ENCODE measurements around the gene LDHD.

LDHD gene

GRCh38 chr16:75127713-75128415 is 11.3 kb upstream of the LDHD start:
- TF ChIP-seq CTCF (IDR thresholded peaks at IDR 0.05; ENCODE audit: control insufficient read depth, extremely low read depth, insufficient read depth): no peak
- no peak overlapping the region for H3K4me3 ChIP-seq (ENCODE audit: low read depth, low read length)
- DNase-seq (ENCODE audit: low read depth): no peak

DNA sequence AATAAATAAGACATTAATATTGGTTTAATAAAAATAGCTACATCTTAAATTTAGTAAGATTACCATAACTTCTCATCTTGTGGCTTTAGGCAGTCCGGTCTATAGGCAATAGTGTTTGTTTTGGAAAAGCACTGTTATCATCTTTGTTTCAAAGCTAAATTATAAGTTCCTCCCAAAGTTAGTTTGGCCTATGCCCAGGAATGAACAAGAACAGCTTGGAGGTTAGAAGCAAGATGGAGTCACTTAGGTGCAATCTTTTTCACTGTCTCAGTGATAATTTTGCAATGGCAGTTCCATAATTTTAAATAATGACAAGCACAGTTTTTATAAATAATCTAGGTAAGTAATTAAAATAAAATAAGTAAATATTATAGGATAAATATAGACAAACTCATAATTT is 6.0 kb upstream of the LDHD start:
- no peak overlapping the region for H3K4me3 ChIP-seq (ENCODE audit: low read depth, low read length)
- DNase-seq (ENCODE audit: low read depth): no peak
- no peak for TF ChIP-seq CTCF (IDR thresholded peaks at IDR 0.05; ENCODE audit: control insufficient read depth, extremely low read depth, insufficient read depth)

DNA sequence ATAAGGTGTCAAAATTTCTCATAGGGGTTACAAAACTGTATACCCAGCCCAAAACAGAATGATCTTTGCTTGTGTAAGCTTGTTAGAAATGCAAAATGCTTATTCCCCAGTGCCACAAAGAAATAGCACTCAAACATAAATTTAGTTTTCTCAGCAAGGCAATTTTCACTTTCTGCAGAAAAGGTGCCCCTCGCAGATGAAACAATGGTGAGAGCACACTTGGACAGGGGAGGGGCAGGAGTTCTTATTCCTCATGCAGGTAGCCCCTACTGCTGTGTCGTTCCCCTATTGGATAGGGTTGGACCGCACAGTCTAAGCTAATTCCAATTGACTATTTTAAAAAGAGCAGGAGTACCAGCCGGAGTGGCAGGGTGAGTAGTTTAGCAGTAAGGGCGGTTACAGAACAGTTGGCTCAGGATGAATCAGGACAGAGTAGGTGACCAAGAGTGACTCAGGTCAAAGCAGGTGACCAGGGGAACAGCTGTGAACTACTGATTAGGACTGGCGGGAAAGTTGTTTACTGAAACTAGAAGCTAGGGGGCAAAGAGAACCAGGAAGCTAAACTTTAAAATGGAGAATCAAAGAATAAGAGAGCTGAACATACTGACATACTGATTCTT is 5.5 kb upstream of the LDHD start:
- no peak for TF ChIP-seq CTCF (IDR thresholded peaks at IDR 0.05; ENCODE audit: control insufficient read depth, extremely low read depth, insufficient read depth)
- no peak overlapping the region for H3K4me3 ChIP-seq (ENCODE audit: low read depth, low read length)
- no peak for DNase-seq (ENCODE audit: low read depth)

GRCh38 chr16:75120253-75120652 is 3.7 kb upstream of the LDHD start:
- DNase-seq (ENCODE audit: low read depth): no peak
- no peak for TF ChIP-seq CTCF (IDR thresholded peaks at IDR 0.05; ENCODE audit: control insufficient read depth, extremely low read depth, insufficient read depth)
- H3K4me3 ChIP-seq (ENCODE audit: low read depth, low read length): no peak overlapping the region

DNA sequence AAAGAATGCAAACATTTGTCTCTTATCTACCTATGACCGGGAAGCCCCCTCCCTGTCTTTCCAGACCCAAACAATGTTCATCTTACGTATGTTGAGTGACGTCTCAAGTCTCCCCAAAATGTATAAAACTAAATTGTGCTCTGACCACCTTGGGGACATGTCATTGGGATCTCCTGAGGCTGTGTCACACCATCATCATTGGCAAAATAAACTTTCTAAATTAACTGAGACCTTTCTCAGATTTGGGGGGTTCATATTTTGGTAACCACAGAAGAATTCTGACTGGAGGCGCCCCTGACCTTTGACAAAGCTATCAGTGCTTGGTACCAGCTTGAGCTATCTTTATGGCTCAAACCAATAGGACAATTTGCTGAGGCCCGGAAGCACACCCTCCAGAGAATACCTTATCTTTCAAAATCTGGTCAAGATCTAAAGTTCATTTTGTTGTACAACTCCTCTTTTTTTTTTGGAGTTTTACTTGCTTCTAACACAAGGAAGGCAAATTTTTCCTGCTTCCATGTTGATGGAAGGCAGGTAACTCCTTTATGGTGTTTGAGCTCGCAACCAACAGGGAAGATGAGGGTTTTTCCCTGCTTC is 2.5 kb upstream of the LDHD start:
- H3K4me3 ChIP-seq (ENCODE audit: low read depth, low read length): no peak overlapping the region
- DNase-seq (ENCODE audit: low read depth): no peak
- no peak for TF ChIP-seq CTCF (IDR thresholded peaks at IDR 0.05; ENCODE audit: control insufficient read depth, extremely low read depth, insufficient read depth)

DNA sequence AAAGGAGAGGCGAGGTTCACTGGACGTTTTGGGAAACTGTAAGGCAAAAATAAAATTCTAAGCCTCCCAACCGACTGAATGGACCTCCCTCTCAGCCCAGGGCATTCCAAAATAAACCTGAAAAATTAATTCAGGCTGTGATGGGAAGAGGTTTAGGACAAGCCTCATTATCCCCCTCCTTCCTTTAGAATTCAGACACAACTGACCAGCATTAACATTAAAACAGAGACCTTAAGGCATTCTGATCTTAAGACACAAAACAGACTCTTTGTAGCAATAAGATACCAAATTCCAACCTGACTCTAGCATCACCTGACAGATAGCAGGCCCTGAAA is 298 bp upstream of the LDHD start:
- no peak for TF ChIP-seq CTCF (IDR thresholded peaks at IDR 0.05; ENCODE audit: control insufficient read depth, extremely low read depth, insufficient read depth)
- H3K4me3 ChIP-seq (ENCODE audit: low read depth, low read length): peak overlapping the region; percentile 82
- no peak for DNase-seq (ENCODE audit: low read depth)

Measured in LNCaP clone FGC (cell line).